RWPE2 (cell line): ENCODE results near the gene CABLES2.

Experiments used
- ATAC-seq: fragments of 200-7000 bp; cut with Tn5 transposase; 3 replicates; pipeline ENCODE4 v1.9.1; 2021; ENCODE audit warnings: low read depth
- DNase-seq: peaks from one replicate; pipeline ENCODE4 v3.0.0-alpha.2; 2020; ENCODE audit warnings: low spot score
- H3K27ac ChIP-seq: fragments of 450-650 bp; 2 replicates; pipeline ENCODE4 v1.5.1; 2017; ENCODE audit warnings: mild to moderate bottlenecking; ENCODE audit not compliant: poor library complexity, severe bottlenecking
- H3K27me3 ChIP-seq: fragments of 250-450 bp; sonication (Bioruptor Pico); 2 replicates; pipeline ENCODE4 v1.5.1; 2021; ENCODE audit warnings: mild to moderate bottlenecking, moderate library complexity; ENCODE audit not compliant: insufficient read depth, poor library complexity, severe bottlenecking
- H3K36me3 ChIP-seq: fragments of 250-450 bp; sonication (Bioruptor Pico); 2 replicates; pipeline ENCODE4 v1.5.1; 2020; ENCODE audit warnings: low read depth, mild to moderate bottlenecking, moderate library complexity
- H3K4me1 ChIP-seq: fragments of 250-450 bp; sonication (Bioruptor Pico); 2 replicates; pipeline ENCODE4 v1.5.1; 2021; ENCODE audit warnings: mild to moderate bottlenecking, moderate library complexity; ENCODE audit not compliant: insufficient read depth, poor library complexity, severe bottlenecking
- H3K4me3 ChIP-seq: fragments of 250-450 bp; sonication (Bioruptor Pico); 2 replicates; pipeline ENCODE4 v1.5.1; 2021; ENCODE audit warnings: mild to moderate bottlenecking, moderate library complexity; ENCODE audit not compliant: severe bottlenecking
- H3K9me3 ChIP-seq: fragments of 250-450 bp; sonication (Bioruptor Pico); 2 replicates; pipeline ENCODE4 v1.5.1; 2021; ENCODE audit warnings: mild to moderate bottlenecking, moderate library complexity; ENCODE audit not compliant: severe bottlenecking
- CTCF ChIP-seq: fragments of 450-650 bp; IDR thresholded peaks from one replicate; pipeline ENCODE4 v1.5.1; 2017; ENCODE audit warnings: mild to moderate bottlenecking, moderate library complexity; ENCODE audit not compliant: poor library complexity, severe bottlenecking

Gene CABLES2

GRCh38 chr20:62389601-62390087, 17.4 kb downstream of the CABLES2 start:
- Histone ChIP-seq H3K36me3 (peaks cover 51% of the 10 kb centered on the region), H3K27me3 (no peaks in the 10 kb centered on the region), H3K27ac (peak overlapping the region; percentile 84)

GRCh38 chr20:62388839-62389600, 18.1 kb downstream of the CABLES2 start:
- ATAC-seq (no peak), DNase-seq (no peak)
- peaks cover 51% of the 10 kb centered on the region for H3K36me3 ChIP-seq
- peak; percentile 38 for TF ChIP-seq CTCF
- no peaks in the 10 kb centered on the region for H3K27me3 ChIP-seq
- no peak overlapping the region for H3K4me3 ChIP-seq
- H3K27ac ChIP-seq: peak overlapping the region; percentile 84
- H3K4me1 ChIP-seq: peaks cover 14% of the 10 kb centered on the region
- H3K9me3 ChIP-seq: no peaks in the 10 kb centered on the region

More at GRCh38 chr20:62389601-62390087, 17.4 kb downstream of the CABLES2 start:
- DNase-seq (no peak), ATAC-seq (no peak)
- H3K4me1 ChIP-seq: peaks cover 14% of the 10 kb centered on the region
- no peak for TF ChIP-seq CTCF
- no peaks in the 10 kb centered on the region for H3K9me3 ChIP-seq
- H3K4me3 ChIP-seq: no peak overlapping the region

DNA sequence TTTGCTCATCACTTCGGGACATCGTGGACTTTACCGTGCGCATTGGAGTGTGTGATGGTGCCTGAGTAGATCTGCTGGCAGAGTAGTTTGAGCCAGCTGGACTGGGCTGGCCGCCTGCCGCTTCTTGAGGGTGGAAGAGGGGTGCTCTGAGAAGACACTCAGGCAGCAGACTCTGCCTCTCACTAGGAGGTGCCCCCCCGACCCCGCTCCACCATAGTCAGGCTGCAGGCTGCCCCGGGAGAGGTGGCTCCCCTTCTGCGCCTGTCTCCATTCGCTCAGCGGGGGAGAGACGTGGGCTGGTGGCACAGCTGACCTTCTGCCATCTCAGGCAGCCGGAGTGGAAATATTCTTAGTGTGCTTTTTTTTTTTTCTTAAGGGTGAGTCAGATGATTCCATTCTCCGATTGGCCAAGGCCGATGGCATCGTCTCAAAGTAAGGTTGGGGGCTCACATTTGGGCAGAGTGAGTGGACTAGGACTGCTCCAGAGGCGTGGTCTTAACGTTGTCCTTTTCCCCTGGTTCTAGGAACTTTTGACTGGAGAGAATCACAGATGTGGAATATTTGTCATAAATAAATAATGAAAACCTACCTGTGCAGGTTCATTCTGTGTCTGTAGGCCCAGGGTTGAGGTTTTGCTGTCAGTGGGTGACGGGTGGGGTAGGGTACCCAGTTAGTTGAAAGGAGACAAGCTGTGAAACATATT, 19.0 kb downstream of the CABLES2 start:
- peaks cover 14% of the 10 kb centered on the region for H3K4me1 ChIP-seq
- DNase-seq: peak; percentile 85
- no peaks in the 10 kb centered on the region for H3K27me3 ChIP-seq
- H3K4me3 ChIP-seq: peak overlapping the region; percentile 96
- TF ChIP-seq CTCF: no peak
- H3K27ac ChIP-seq: peak overlapping the region; percentile 84
- H3K36me3 ChIP-seq: peaks cover 50% of the 10 kb centered on the region
- ATAC-seq: no peak
- no peaks in the 10 kb centered on the region for H3K9me3 ChIP-seq

DNA sequence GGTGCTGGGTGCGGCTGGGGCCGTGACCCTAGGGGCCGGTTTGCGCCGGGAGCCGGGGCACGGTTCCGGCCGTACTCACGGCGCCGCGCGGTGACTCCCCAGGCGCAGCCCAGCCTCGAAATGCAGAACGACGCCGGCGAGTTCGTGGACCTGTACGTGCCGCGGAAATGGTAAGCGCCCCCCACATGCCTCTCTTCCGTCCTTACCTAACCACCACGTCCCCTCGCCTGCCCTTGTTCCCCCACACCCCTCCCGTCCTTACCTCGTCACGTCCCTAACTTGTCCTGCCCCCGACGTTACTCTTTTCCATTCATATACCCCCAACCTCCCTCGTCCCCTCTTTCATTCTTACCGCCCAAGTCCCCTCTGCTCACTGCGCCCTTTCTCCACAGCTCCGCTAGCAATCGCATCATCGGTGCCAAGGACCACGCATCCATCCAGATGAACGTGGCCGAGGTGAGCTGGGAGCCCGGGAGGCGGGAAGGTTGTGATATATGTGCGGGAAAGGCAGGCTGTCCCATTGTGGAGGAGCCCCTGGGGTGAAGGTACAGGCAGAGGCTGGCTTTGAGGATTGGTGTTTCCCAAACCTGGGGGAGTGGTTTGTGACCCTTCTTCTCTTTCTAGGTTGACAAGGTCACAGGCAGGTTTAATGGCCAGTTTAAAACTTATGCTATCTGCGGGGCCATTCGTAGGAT, 19.7 kb downstream of the CABLES2 start:
- Histone ChIP-seq H3K36me3 (peaks cover 50% of the 10 kb centered on the region), H3K27ac (peak overlapping the region; percentile 84)
- no peak for TF ChIP-seq CTCF

More for the DNA sequence above, 19.7 kb downstream of the CABLES2 start:
- Histone ChIP-seq H3K9me3 (no peaks in the 10 kb centered on the region), H3K4me1 (peaks cover 14% of the 10 kb centered on the region), H3K4me3 (peak overlapping the region; percentile 96), H3K27me3 (no peaks in the 10 kb centered on the region)
- 0 out of 3 replicates have a peak, but pooled peaks have one; percentile 0 for ATAC-seq
- no peak for DNase-seq
